Neural cell (in vitro differentiated cells): ENCODE measurements around the gene C13orf46. TPM values are rescaled to one million over a fixed set of nuclear protein-coding genes. Genes with fewer than 3 reads are reported as not detected.

ENCODE experiments used
- H2AFZ ChIP-seq: fragments of 200-600, 300-800 bp; sonication (generic), shearing (Covaris generic); 2 replicates; pipeline ENCODE4 v1.6.0; 2014; ENCODE audit warnings: low read depth, mild to moderate bottlenecking, antibody characterized with exemption, low read length, moderate library complexity
- H3F3A ChIP-seq: fragments of 200-600 bp; shearing (Covaris generic); 2 replicates; pipeline ENCODE4 v1.6.1; 2016; ENCODE audit warnings: mild to moderate bottlenecking, moderate library complexity, mixed read lengths, antibody characterized with exemption, low read length; ENCODE audit not compliant: insufficient read depth, poor library complexity, severe bottlenecking
- H3K27ac ChIP-seq: fragments of 200-600, 300-800 bp; sonication (generic), shearing (Covaris generic); 2 replicates; pipeline ENCODE4 v1.5.1; 2014; ENCODE audit warnings: mild to moderate bottlenecking, low read length, moderate library complexity
- H3K27me3 ChIP-seq: fragments of 300-800, 200-600 bp; sonication (generic), shearing (Covaris generic); 2 replicates; pipeline ENCODE4 v1.6.0; 2014; ENCODE audit warnings: mild to moderate bottlenecking, low read depth, low read length, moderate library complexity; ENCODE audit not compliant: insufficient read depth
- H3K36me3 ChIP-seq: fragments of 300-800, 200-600 bp; sonication (generic), shearing (Covaris generic); 2 replicates; pipeline ENCODE4 v1.5.1; 2014; ENCODE audit warnings: mild to moderate bottlenecking, antibody characterized with exemption, low read length, moderate library complexity; ENCODE audit not compliant: insufficient read depth
- H3K4me2 ChIP-seq: fragments of 300-800, 200-600 bp; sonication (generic), shearing (Covaris generic); 2 replicates; pipeline ENCODE4 v1.6.0; 2014; ENCODE audit warnings: mild to moderate bottlenecking, low read length
- H3K4me3 ChIP-seq: fragments of 300-800, 200-600 bp; sonication (generic), shearing (Covaris generic); 2 replicates; pipeline ENCODE4 v1.5.1; 2014; ENCODE audit warnings: mild to moderate bottlenecking, low read length, moderate library complexity
- H3K79me2 ChIP-seq: fragments of 200-600 bp; shearing (Covaris generic); replicated peaks from 2 replicates; pipeline ENCODE4 v1.6.0; 2014; ENCODE audit warnings: mild to moderate bottlenecking, low read length, moderate library complexity; ENCODE audit not compliant: insufficient read depth
- H3K9ac ChIP-seq: fragments of 300-800, 200-600 bp; sonication (generic), shearing (Covaris generic); 2 replicates; pipeline ENCODE4 v1.6.1; 2016; ENCODE audit warnings: mild to moderate bottlenecking, low read length, mixed read lengths
- H3K9me2 ChIP-seq: fragments of 200-600 bp; shearing (Covaris generic); 2 replicates; pipeline ENCODE4 v1.6.1; 2016; ENCODE audit warnings: mild to moderate bottlenecking, low read length, mixed read lengths; ENCODE audit not compliant: insufficient read depth
- H3K9me3 ChIP-seq: fragments of 200-600, 300-800 bp; sonication (generic), shearing (Covaris generic); 2 replicates; pipeline ENCODE4 v1.6.1; 2016; ENCODE audit warnings: mild to moderate bottlenecking, mixed run types, low read length, moderate library complexity, mixed read lengths
- H4K20me1 ChIP-seq: fragments of 200-600 bp; shearing (Covaris generic); 2 replicates; pipeline ENCODE4 v1.6.1; 2016; ENCODE audit warnings: mild to moderate bottlenecking, mixed run types; ENCODE audit not compliant: insufficient read depth
- CTCF ChIP-seq: fragments of 450-650 bp; IDR thresholded peaks from 2 replicates; pipeline ENCODE4 v1.5.1; 2014; ENCODE audit warnings: antibody characterized with exemption, mild to moderate bottlenecking, moderate library complexity; ENCODE audit not compliant: poor library complexity, severe bottlenecking
- EP300 ChIP-seq: fragments of 450-650 bp; conservative IDR thresholded peaks from 2 replicates; pipeline ENCODE4 v1.6.1; 2014; ENCODE audit warnings: antibody characterized with exemption, mild to moderate bottlenecking, moderate library complexity; ENCODE audit not compliant: poor library complexity, severe bottlenecking
- EZH2 ChIP-seq: fragments of 200-600, 300-800 bp; shearing (Covaris generic), sonication (generic); IDR thresholded peaks from 2 replicates; pipeline ENCODE4 v1.6.1; 2014; ENCODE audit warnings: antibody characterized with exemption, low read length, borderline replicate concordance, mild to moderate bottlenecking; ENCODE audit not compliant: insufficient read depth, poor library complexity, severe bottlenecking
- MXI1 ChIP-seq: fragments of 450-650 bp; conservative IDR thresholded peaks from 2 replicates; pipeline ENCODE4 v1.6.1; 2014; ENCODE audit warnings: antibody characterized with exemption, mild to moderate bottlenecking; ENCODE audit not compliant: poor library complexity, severe bottlenecking
- POLR2AphosphoS5 ChIP-seq: IDR thresholded peaks from 2 replicates; pipeline ENCODE4 v1.6.1; 2012
- RAD21 ChIP-seq: fragments of 450-650 bp; conservative IDR thresholded peaks from 2 replicates; pipeline ENCODE4 v1.6.1; 2014; ENCODE audit warnings: antibody characterized with exemption, mild to moderate bottlenecking, moderate library complexity
- REST ChIP-seq: IDR thresholded peaks from 2 replicates; pipeline ENCODE4 v1.6.1; 2012; ENCODE audit warnings: borderline replicate concordance
- SMC3 ChIP-seq: fragments of 450-650 bp; conservative IDR thresholded peaks from 2 replicates; pipeline ENCODE4 v1.6.1; 2014; ENCODE audit warnings: antibody characterized with exemption, mild to moderate bottlenecking, moderate library complexity; ENCODE audit not compliant: poor library complexity
- polyA plus RNA-seq: library from polyadenylated mRNA; depleted of rRNA; stranded (reverse); fragments of >200 nt; gene quantifications from 2 replicates; pipeline ENCODE4 v1.2.3, GENCODE V29; 2014

Gene C13orf46
- polyA plus RNA-seq, 1 donor from 2014 or later = not detected

- no peaks in the 10 kb centered on the region for H3K36me3 ChIP-seq
- no peaks in the 10 kb centered on the region for H3F3A ChIP-seq
- H3K9ac ChIP-seq = no peak overlapping the region
- TF ChIP-seq EZH2 (no peak), SMC3 (no peak), MXI1 (no peak), EP300 (no peak), REST (no peak), CTCF (no peak)
- no peak overlapping the region for H2AFZ ChIP-seq
- H3K4me2 ChIP-seq = no peak overlapping the region
- no peaks in the 10 kb centered on the region for H3K27me3 ChIP-seq
- no peak overlapping the region for H3K4me3 ChIP-seq
- no peaks in the 10 kb centered on the region for H3K9me2 ChIP-seq
- no peaks in the 10 kb centered on the region for H3K9me3 ChIP-seq
- H3K79me2 ChIP-seq = no peaks in the 10 kb centered on the region
- no peak overlapping the region for H3K27ac ChIP-seq
- no peaks in the 10 kb centered on the region for H4K20me1 ChIP-seq
Measured at GRCh38 chr13:113991191-113991669, 17.4 kb upstream of the C13orf46 start.

- Histone ChIP-seq H3K4me2 (no peak overlapping the region), H3F3A (no peaks in the 10 kb centered on the region), H3K79me2 (no peaks in the 10 kb centered on the region), H3K9me2 (no peaks in the 10 kb centered on the region), H3K36me3 (no peaks in the 10 kb centered on the region), H3K4me3 (no peak overlapping the region), H3K27ac (no peak overlapping the region), H2AFZ (no peak overlapping the region), H3K9me3 (no peaks in the 10 kb centered on the region), H3K9ac (no peak overlapping the region), H3K27me3 (no peaks in the 10 kb centered on the region), H4K20me1 (no peaks in the 10 kb centered on the region)
- no peak for TF ChIP-seq CTCF
- TF ChIP-seq RAD21 = no peak
- no peak for TF ChIP-seq MXI1
- TF ChIP-seq EZH2 = no peak
- no peak for TF ChIP-seq REST
- no peak for TF ChIP-seq SMC3
- no peak for TF ChIP-seq POLR2AphosphoS5
Measured at GRCh38 chr13:113990321-113990837, 16.5 kb upstream of the C13orf46 start.
